HG03432 (cell line): ENCODE data around the gene EPB41L1.
A peak's percentile ranks its signal among the peaks of the same experiment; 100 is the strongest.

Experiments used
- ATAC-seq: cut with Tn5 transposase; IDR thresholded peaks from one replicate; pipeline ENCODE4 v1.9.1; 2021; ENCODE audit warnings: mild to moderate bottlenecking, moderate library complexity; ENCODE audit not compliant: unreplicated experiment

Gene EPB41L1

GRCh38 chr20:36218380-36219064, 64.0 kb downstream of the EPB41L1 start:
- no peak for ATAC-seq

- ATAC-seq = no peak
These were observed 65.2 kb downstream of the EPB41L1 start for GRCh38 chr20:36219671-36220220.

DNA sequence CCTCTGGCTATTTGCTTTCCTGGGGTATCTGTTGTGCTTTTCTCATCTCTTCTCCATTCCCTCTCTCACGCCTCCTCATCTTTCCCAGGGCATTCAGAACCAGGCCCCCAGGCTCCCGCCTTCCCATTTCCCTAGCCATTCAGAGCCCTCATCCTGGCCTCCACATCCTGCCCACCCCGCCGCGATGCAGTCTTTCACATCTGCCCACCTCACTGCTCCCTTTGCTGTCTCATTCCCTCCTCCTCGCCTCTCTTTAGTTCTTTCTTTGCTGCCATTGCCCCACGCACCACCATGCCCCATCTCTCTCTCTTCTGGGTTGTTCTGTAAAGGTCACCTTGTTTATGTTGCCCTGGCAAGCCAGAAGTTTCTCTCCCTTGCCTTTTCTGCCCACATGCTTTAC, 71.1 kb downstream of the EPB41L1 start:
- no peak for ATAC-seq

DNA sequence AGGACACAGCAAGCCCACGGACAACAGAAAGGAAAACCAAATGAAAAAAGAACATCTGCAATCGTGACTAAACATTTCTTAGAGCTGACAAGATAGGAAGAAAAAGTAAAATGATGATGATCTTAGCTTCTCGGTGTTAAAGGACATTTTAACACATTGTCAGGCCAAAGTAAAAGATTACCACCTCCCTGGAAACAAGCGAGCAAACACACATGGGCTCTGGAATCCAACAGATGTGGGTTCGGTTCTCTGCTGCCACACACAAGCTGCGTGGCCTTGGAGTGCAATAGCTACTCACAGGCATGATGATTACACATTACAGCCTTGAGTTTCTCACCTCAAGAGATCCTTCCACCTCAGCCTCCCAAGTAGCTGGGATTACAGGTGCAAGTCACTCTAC, 74.2 kb downstream of the EPB41L1 start:
- ATAC-seq = no peak

GRCh38 chr20:36230019-36230418, 75.5 kb downstream of the EPB41L1 start:
- ATAC-seq = no peak

DNA sequence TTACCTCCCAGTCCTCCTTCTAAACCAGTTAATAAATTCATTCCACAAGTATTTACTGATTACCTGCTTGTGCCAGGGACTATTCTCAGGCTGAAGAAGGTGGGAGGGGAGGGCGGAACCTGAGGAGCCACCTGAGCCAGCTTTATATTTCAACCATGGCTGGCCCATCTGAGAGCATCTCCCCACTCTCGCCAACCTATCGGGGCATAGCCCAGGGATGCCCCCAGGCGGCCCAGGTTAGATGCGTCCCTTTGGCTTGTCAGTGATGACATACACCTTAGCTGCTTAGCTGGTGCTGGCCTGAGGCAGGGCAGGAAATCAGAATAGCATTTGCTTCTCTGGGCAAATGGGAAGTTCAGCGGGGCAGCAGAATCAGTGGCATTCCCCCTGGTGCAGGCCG, 76.8 kb downstream of the EPB41L1 start:
- no peak for ATAC-seq

DNA sequence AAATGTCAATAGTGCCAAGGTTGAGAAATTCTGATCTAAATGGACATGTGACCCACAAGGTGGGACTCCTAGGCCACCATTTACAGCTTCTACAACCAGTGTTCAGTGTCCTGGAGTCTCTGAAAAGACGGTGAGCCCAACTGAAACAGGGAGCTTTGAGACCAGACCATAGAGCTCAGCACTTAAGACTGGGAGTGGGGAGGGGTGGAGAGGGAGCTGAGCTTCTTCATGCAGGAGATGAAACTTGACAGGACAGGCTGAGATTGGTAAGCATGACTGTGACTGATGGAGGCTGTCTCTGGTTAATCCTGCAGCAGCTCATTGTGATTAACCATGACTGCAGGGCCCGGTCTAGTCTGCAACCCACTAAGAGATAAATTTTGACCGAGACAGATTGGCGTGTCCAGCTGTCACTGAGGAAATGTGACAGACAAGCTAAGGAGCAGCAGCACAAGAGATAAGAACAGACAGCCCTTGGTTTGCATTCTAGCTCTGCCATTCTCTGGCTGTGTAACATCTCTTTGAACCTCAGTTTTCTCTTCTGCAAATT, 80.3 kb downstream of the EPB41L1 start:
- no peak for ATAC-seq

DNA sequence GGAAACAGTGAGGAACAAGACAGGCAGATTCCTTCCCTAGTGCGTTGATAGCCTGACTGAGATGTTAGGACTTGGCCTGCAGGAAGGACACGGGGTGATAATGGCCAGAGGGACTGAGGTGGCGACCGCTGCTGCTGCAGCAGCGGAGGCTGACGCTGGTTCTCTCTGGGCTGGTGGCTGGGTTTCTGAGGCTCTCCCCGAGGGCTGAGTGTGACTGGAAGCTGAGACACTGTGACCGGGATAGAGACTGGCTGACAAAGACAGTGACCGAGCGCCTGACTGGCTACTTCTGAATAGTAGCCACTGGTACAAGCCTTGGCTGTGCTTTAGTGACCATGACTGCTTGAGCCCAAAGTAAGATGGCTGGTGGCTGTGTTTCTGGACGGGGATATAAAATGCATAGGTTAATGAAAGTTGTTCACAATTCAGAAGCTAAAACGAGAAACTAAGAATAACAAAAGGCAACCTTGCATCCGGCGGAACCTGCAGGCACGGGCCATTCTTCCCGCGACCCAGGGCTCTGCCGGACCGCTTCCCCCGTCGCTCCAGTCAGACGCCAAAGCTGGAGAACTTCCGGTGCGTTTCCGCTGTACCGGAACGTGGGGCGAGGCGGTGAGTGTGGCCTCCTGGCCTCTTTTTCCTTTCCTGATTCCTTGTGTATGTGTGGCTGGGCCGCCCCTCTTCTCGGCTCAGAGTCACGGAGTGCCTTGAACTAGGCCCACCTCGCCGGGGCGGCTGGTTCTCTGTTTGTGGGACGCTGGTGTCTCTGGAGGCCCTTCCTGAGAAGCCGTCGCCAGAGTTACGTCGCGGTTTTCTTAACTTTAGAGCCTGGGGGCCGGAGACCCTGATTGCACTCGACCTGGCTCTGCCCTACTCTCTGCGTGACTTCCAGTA, 81.6 kb downstream of the EPB41L1 start, which contains the start of gene AAR2:
AAR2 (plus strand) TSS at position 587 of the 894 bp plus-strand sequence. CDS start 3,391 bp downstream, outside the sequence.
- ATAC-seq = peak; percentile 85

- ATAC-seq = no peak
These were observed 82.2 kb downstream of the EPB41L1 start for GRCh38 chr20:36236786-36237121.

DNA sequence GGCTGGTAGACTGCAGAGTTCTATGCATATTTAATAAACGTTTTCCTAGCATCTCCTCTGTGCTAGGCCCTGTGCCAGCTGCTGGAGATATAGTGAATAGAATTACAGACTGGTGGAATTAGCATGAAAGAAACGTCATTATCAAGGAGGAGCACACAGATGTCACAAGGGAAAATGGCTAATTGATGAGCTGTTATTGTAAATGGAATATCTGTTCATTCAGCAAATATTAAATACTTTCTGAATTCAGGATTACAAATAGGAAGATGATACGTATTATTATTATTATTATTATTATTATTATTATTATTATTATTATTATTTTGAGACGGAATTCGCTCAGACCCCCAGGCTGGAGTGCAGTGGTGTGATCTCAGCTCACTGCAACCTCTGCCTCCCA, 82.9 kb downstream of the EPB41L1 start:
- no peak for ATAC-seq

GRCh38 chr20:36238153-36238552, 83.6 kb downstream of the EPB41L1 start:
- ATAC-seq = no peak

- no peak for ATAC-seq
These were observed 84.2 kb downstream of the EPB41L1 start for GRCh38 chr20:36238760-36239159.

DNA sequence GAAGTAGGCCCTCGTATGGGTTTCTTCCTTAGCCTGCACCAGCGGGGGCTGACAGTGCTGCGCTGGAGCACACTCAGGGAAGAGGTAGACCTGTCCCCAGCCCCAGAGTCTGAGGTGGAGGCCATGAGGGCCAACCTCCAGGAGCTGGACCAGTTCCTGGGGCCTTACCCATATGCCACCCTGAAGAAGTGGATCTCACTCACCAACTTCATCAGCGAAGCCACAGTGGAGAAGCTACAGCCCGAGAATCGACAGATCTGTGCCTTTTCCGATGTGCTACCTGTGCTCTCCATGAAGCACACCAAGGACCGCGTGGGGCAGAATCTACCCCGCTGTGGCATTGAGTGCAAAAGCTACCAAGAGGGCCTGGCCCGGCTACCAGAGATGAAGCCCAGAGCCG, 85.5 kb downstream of the EPB41L1 start:
- no peak for ATAC-seq

DNA sequence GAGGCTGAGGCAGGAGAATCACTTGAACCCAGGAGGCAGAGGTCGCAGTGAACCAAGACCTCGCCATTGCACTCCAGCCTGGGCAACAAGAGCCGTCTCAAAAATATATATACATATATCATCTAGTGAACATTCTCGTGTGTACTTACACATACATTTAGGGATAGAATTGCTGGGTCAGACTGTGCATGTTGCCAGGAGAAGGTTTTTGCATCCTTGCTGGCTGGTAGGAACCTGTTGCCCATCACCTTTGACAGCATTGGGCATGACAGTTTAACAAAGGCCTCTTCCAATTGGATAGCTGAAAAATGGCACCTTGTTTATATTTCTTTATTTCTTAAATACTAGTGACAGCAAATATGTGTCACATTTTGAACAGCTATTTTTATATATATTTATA, 87.1 kb downstream of the EPB41L1 start:
- ATAC-seq = no peak

- ATAC-seq = no peak
These were observed 89.2 kb downstream of the EPB41L1 start for GRCh38 chr20:36243726-36244125.

GRCh38 chr20:36246401-36246800, 91.9 kb downstream of the EPB41L1 start:
- ATAC-seq = no peak

- ATAC-seq = no peak
These were observed 94.3 kb downstream of the EPB41L1 start for GRCh38 chr20:36248836-36249235.

GRCh38 chr20:36249450-36249849, 94.9 kb downstream of the EPB41L1 start:
- no peak for ATAC-seq

- no peak for ATAC-seq
These were observed 96.9 kb downstream of the EPB41L1 start for GRCh38 chr20:36251426-36251825.

DNA sequence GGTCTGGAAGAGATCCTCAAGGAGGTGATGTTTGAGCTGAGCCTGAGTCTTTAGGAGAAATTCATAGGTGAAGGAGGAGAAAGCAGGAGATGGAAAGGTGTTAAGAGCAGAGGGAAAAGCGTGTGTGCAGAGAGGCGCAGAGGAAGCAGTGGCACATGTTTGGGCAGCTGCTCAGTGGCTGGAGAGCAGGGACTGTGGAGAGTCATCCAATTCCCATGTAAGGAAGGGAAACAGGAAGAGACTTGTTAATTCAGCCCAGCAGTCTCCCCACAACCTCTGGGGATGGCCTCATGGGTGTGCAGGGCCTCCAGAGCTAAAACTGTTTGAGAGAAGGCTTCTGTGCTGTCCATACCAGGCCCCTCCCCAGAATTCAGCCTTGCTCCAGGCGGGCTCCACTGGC, 98.0 kb downstream of the EPB41L1 start:
- no peak for ATAC-seq

GRCh38 chr20:36253036-36253435, 98.5 kb downstream of the EPB41L1 start:
- no peak for ATAC-seq

DNA sequence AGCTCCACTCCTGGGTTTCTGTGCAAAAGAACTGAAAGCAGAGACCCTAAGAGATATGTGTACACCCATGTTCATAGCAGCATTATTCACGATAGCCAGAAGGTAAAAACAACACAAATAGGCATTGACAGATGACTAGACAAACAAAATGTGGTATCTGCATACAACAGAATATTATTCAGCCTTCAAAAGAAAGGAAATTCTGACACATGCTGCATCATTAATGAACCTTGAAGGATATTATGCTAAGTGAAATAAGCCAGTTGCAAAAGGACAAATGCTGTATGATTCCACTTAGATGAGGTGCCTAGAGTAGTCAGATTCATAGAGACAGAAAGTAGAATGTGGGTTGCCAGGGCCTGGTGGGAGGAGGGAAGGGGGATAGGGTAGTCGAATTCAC, 99.5 kb downstream of the EPB41L1 start:
- no peak for ATAC-seq
